K562 (cell line): Measurements from ENCODE around the gene WDR64. TPM values are rescaled to one million over a fixed set of nuclear protein-coding genes. Genes with fewer than 3 reads are reported as not detected.

ENCODE experiments used
- ATAC-seq: fragments of 200-7000 bp; cut with Tn5 transposase; 3 replicates; pipeline ENCODE4 v1.9.1; 2020; ENCODE audit warnings: moderate library complexity
- BruUV-seq: library from RNA; stranded (reverse); fragments of 400-500 nt; replicated peaks from 2 replicates; lab custom pipeline; 2021; lab: Mats Ljungman, UMichigan
- CTCF ChIA-PET: fragments of 300-600 bp; formaldehyde crosslinking; extraction: SDS; loops from one replicate; lab custom pipeline; 2021; ENCODE audit warnings: low intra/inter-chr PET ratio; lab: Yijun Ruan, JAX
- POLR2A ChIA-PET: fragments of 300-600, 350-650 bp; sonication (Branson Sonifier 250); formaldehyde crosslinking; extraction: SDS; loops from one replicate; lab custom pipeline; 2021; ENCODE audit warnings: antibody characterized with exemption, inconsistent platforms; lab: Yijun Ruan, JAX
- DNase-seq, 4 experiments: peaks; one replicate each; pipeline versions ENCODE4 v3.0.0 to v3.0.0-alpha.2; 2011 to 2018; ENCODE audit warnings: low spot score in 3 of 4, mixed read lengths in 3 of 4; ENCODE audit errors: extremely low read depth in 1 of 4
- FAIRE-seq: peaks from 2 replicates; lab custom pipeline; 2011; peaks lifted over from hg19 to GRCh38; lab: Jason Lieb, UNC
- H2AFZ ChIP-seq: 2 replicates; pipeline ENCODE4 v1.6.0; 2011; ENCODE audit warnings: low read depth, low read length, control low read depth, inconsistent platforms
- H3K27ac ChIP-seq: fragments of 200-600 bp; 3 replicates; pipeline ENCODE4 v1.8.0; 2011; ENCODE audit warnings: low read depth, mild to moderate bottlenecking, control low read depth, inconsistent platforms, low read length, moderate library complexity, mixed read lengths; ENCODE audit errors: extremely low read depth
- H3K27me3 ChIP-seq, 2 experiments: fragments of 300-600 bp in 1 of 2; 2 replicates in 1 of 2; 3 replicates in 1 of 2; pipeline versions ENCODE4 v1.6.0 to v1.8.0; 2011; ENCODE audit warnings: inconsistent platforms in 2 of 2, low read length in 2 of 2, mild to moderate bottlenecking in 1 of 2, mixed read lengths in 1 of 2, moderate library complexity in 1 of 2; ENCODE audit not compliant: control insufficient read depth in 2 of 2, insufficient read depth in 2 of 2
- H3K36me3 ChIP-seq: fragments of 300-600 bp; 3 replicates; pipeline ENCODE4 v1.8.0; 2011; ENCODE audit warnings: mild to moderate bottlenecking, low read length, inconsistent platforms; ENCODE audit not compliant: control insufficient read depth, insufficient read depth
- H3K4me1 ChIP-seq, 2 experiments: fragments of 200-600 bp in 1 of 2; replicated peaks in 1 of 2; 2 replicates in 1 of 2; 3 replicates in 1 of 2; pipeline versions ENCODE4 v1.5.1 to v1.8.0; 2011; ENCODE audit warnings: inconsistent platforms in 2 of 2, low read length in 2 of 2, mild to moderate bottlenecking in 1 of 2, mixed read lengths in 1 of 2, moderate library complexity in 1 of 2; ENCODE audit not compliant: control insufficient read depth in 2 of 2, insufficient read depth in 2 of 2
- H3K4me2 ChIP-seq: 2 replicates; pipeline ENCODE4 v1.6.1; 2011; ENCODE audit warnings: low read length, control low read depth, inconsistent platforms, mixed read lengths; ENCODE audit not compliant: insufficient read depth
- H3K4me3 ChIP-seq: fragments of 200-600 bp; sonication (generic), shearing (Covaris generic); 2 replicates; pipeline ENCODE4 v1.5.1; 2016; ENCODE audit warnings: control low read depth, inconsistent platforms
- H3K79me2 ChIP-seq: fragments of 200-600 bp; 3 replicates; pipeline ENCODE4 v1.8.0; 2011; ENCODE audit warnings: low read length, inconsistent platforms; ENCODE audit not compliant: control insufficient read depth, insufficient read depth
- H3K9ac ChIP-seq, 2 experiments: 2 replicates each; pipeline versions ENCODE4 v1.6.0 to v1.6.1; 2011; ENCODE audit warnings: low read depth in 2 of 2, low read length in 2 of 2, control low read depth in 1 of 2, inconsistent platforms in 1 of 2, mild to moderate bottlenecking in 1 of 2, mixed read lengths in 1 of 2; ENCODE audit not compliant: insufficient read depth in 1 of 2
- H3K9me1 ChIP-seq: one replicate; pipeline ENCODE4 v1.6.0; 2011; ENCODE audit warnings: inconsistent platforms, mild to moderate bottlenecking, low read length, moderate library complexity; ENCODE audit not compliant: control insufficient read depth, insufficient read depth
- H3K9me3 ChIP-seq: replicated peaks from 2 replicates; pipeline ENCODE4 v1.5.1; 2011; ENCODE audit warnings: low read depth, low read length, inconsistent platforms; ENCODE audit not compliant: control insufficient read depth, insufficient read depth
- H4K20me1 ChIP-seq: replicated peaks from 2 replicates; pipeline ENCODE4 v1.6.1; 2011; ENCODE audit warnings: low read length, inconsistent platforms, mixed read lengths; ENCODE audit not compliant: control insufficient read depth, insufficient read depth
- ASH1L ChIP-seq: fragments of 450-650 bp; IDR thresholded peaks from 2 replicates; pipeline ENCODE4 v1.6.1; 2018; ENCODE audit warnings: borderline replicate concordance, mild to moderate bottlenecking, low read depth; ENCODE audit not compliant: partially characterized antibody
- BRCA1 ChIP-seq, 2 experiments: fragments of 450-650 bp in 1 of 2; sonication (generic) in 1 of 2; formaldehyde crosslinking in 1 of 2; IDR thresholded peaks; 2 replicates each; pipeline versions ENCODE4 v1.5.0 to v1.6.1; 2017 to 2020; ENCODE audit warnings: mild to moderate bottlenecking in 1 of 2, missing genetic modification reagents in 1 of 2
- GTF3C2 ChIP-seq: IDR thresholded peaks from 3 replicates; pipeline ENCODE4 v1.6.1; 2011; ENCODE audit warnings: borderline replicate concordance, mild to moderate bottlenecking, moderate library complexity; ENCODE audit not compliant: insufficient read length; ENCODE audit errors: extremely low read depth
- PKNOX1 ChIP-seq: fragments of 450-650 bp; IDR thresholded peaks from 2 replicates; pipeline ENCODE4 v1.6.1; 2016
- POLR3G ChIP-seq: IDR thresholded peaks from 2 replicates; pipeline ENCODE4 v1.6.1; 2011; ENCODE audit not compliant: insufficient read length, insufficient replicate concordance; ENCODE audit errors: extremely low read depth
- TARDBP ChIP-seq: fragments of 450-650 bp; IDR thresholded peaks from 2 replicates; pipeline ENCODE4 v1.6.1; 2016
- ZNF175 ChIP-seq: fragments of 200-800 bp; sonication (Bioruptor generic); IDR thresholded peaks from 2 replicates; pipeline ENCODE4 v1.6.1; 2016; ENCODE audit warnings: low read depth, mild to moderate bottlenecking, missing genetic modification characterization, missing compliant biosample characterization
- ZNF311 ChIP-seq: fragments of 250-450 bp; sonication (Bioruptor Pico); IDR thresholded peaks from 2 replicates; pipeline ENCODE4 v1.4.0; 2020; ENCODE audit warnings: mild to moderate bottlenecking, moderate library complexity
- ZNF512 ChIP-seq: IDR thresholded peaks from 2 replicates; pipeline ENCODE4 v1.6.1; 2016; ENCODE audit warnings: missing genetic modification characterization, missing compliant biosample characterization
- ZNF589 ChIP-seq: fragments of 200-800 bp; sonication (Bioruptor generic); IDR thresholded peaks from 2 replicates; pipeline ENCODE4 v1.6.1; 2016; ENCODE audit warnings: low read depth, missing genetic modification characterization, missing compliant biosample characterization
- ZNF766 ChIP-seq: fragments of 200-800 bp; sonication (Bioruptor generic); conservative IDR thresholded peaks from 2 replicates; pipeline ENCODE4 v1.6.1; 2016; ENCODE audit warnings: missing genetic modification characterization, missing compliant biosample characterization
- WGBS: fragments of 100-300 bp; shearing (Covaris generic); methylation state at CpG from one replicate; pipeline ENCODE4 v1.1.6; 2016; ENCODE audit warnings: low coverage, mixed read lengths; ENCODE audit not compliant: insufficient coverage; ENCODE audit errors: missing lambda C conversion rate; 5-methylcytosine and 5-hydroxymethylcytosine counted together
- in situ Hi-C: fragments of 300-500 bp; cut with MboI; formaldehyde crosslinking; loops from 4 replicates; pipeline ENCODE4 v1.15.0; 2018; ENCODE audit warnings: inconsistent platforms, mixed read lengths
- intact Hi-C: fragments of 100-400 bp; cut with micrococcal nuclease; formaldehyde crosslinking; loops from 2 replicates; pipeline ENCODE4 v1.14.2; 2022
- polyA plus RNA-seq, 8 experiments: library from polyadenylated mRNA; depleted of rRNA in 4 of 8; stranded (reverse) in 5 of 8; unstranded in 3 of 8; fragments of >200 nt; fragmentation: Nextera tagmentation in 2 of 8; fragmentation: Illumina TruSeq in 1 of 8; extraction: Ambion mirVana in 2 of 8; extraction: Trizol in 1 of 8; gene quantifications; 2 replicates each; pipeline versions ENCODE4 v1.2.1 to v1.2.3, GENCODE V29; 2011 to 2014; ENCODE audit warnings: inconsistent platforms in 1 of 8, missing spikeins in 1 of 8
- total RNA-seq, 7 experiments: library from RNA; depleted of rRNA in 6 of 7; stranded (reverse); fragments of >200 nt in 6 of 7; fragmentation: Illumina TruSeq in 2 of 7; extraction: Trizol in 2 of 7; gene quantifications; 2 replicates each; pipeline versions ENCODE4 v1.2.1 to v1.2.3, GENCODE V29; 2011 to 2021; ENCODE audit warnings: low replicate concordance in 1 of 7

The WDR64 gene
- total and polyA plus RNA-seq, 9 of the 15 experiments (the other 6 are each of a cell fraction or from before 2014, with no cell fraction given), result 0.06 to 0.29 (median 0.19) TPM; not detected in 5

GRCh38 chr1:241697640-241698018 is 45.5 kb downstream of the WDR64 start:
- in situ Hi-C loops (no loop called here), intact Hi-C loops (loop anchor here (2.0 to 5.0 kb wide), 3 partner anchors 77 to 170 kb away; no protein-coding TSS in a partner anchor)
- no TSS peak for BruUV-seq
- H3K79me2 ChIP-seq, result no peaks in the 10 kb centered on the region
- H2AFZ ChIP-seq, result peak overlapping the region; percentile 65
- ChIA-PET POLR2A (interaction anchor here (0.6 to 1.1 kb wide), 4 partner anchors 17 to 127 kb away, joined by 3 read pairs; no protein-coding TSS in a partner anchor), CTCF (no interaction called here)
- no peaks in the 10 kb centered on the region for H3K36me3 ChIP-seq
- H3K9me1 ChIP-seq, result no peaks in the 10 kb centered on the region
- ATAC-seq, result no peak
- H3K4me2 ChIP-seq, result peak overlapping the region; percentile 58; the same call in 1 of the 2 replicates
- WGBS, result 39% methylated on average over 2 of the region's 2 CpGs
- no peak overlapping the region for H3K4me3 ChIP-seq
- peaks cover 15 to 60% of the 10 kb centered on the region in 2 experiments for H3K4me1 ChIP-seq
- no peak for FAIRE-seq
- peak overlapping the region; percentile 94 for H3K27ac ChIP-seq
- H4K20me1 ChIP-seq, result no peaks in the 10 kb centered on the region
- peaks cover 8% of the 10 kb centered on the region for H3K9me3 ChIP-seq
- no peaks in the 10 kb centered on the region for H3K27me3 ChIP-seq
- peak overlapping the region in 1 of 2 experiments; percentile 50; a peak in 2 of 4 replicates for H3K9ac ChIP-seq
- peak; percentile 10; the same call in 1 of the 2 replicates for TF ChIP-seq ZNF766 (CRISPR knock-in tag)
- TF ChIP-seq ASH1L, result peak; percentile 11
- no peak for TF ChIP-seq PKNOX1
- no peak for TF ChIP-seq POLR3G
- TF ChIP-seq ZNF512 (tag), result peak; percentile 63
- no peak for TF ChIP-seq BRCA1 (IDR thresholded peaks at IDR 0.05)
- no peak for TF ChIP-seq BRCA1 (CRISPR knock-in tag; IDR thresholded peaks at IDR 0.05)
- no peak for TF ChIP-seq ZNF311 (CRISPR knock-in tag)
- TF ChIP-seq ZNF589 (CRISPR knock-in tag), result no peak
- TF ChIP-seq ZNF175, result peak; percentile 50; the same call in 1 of the 2 replicates
- TF ChIP-seq GTF3C2, result no peak
- no peak for TF ChIP-seq TARDBP
- no peak for DNase-seq
